Colonic mucosa (tissue), 4 donors: Measurements from ENCODE around the gene FICD. TPM values are rescaled to one million over a fixed set of nuclear protein-coding genes. Genes with fewer than 3 reads are reported as not detected.
A peak's percentile ranks its signal among the peaks of the same experiment; 100 is the strongest.

ENCODE experiments used
- DNase-seq: peaks from one replicate; pipeline ENCODE4 v3.0.0-alpha.2; 2020
- H3K27ac ChIP-seq: fragments of 200-600 bp; one replicate; pipeline ENCODE4 v1.8.0; 2021
- H3K27me3 ChIP-seq: fragments of 200-600 bp; one replicate; pipeline ENCODE4 v1.8.0; 2021
- H3K36me3 ChIP-seq: fragments of 200-600 bp; one replicate; pipeline ENCODE4 v1.8.0; 2021
- H3K4me1 ChIP-seq: fragments of 200-600 bp; one replicate; pipeline ENCODE4 v1.8.0; 2021; ENCODE audit warnings: mild to moderate bottlenecking
- H3K4me3 ChIP-seq: fragments of 200-600 bp; one replicate; pipeline ENCODE4 v1.8.0; 2021
- H3K9ac ChIP-seq, 2 donors: one replicate each; pipeline ENCODE4 v1.7.0; 2013; ENCODE audit warnings: control low read depth in 2 of 2, low read depth in 2 of 2, low read length in 2 of 2
- H3K9me3 ChIP-seq: fragments of 200-600 bp; one replicate; pipeline ENCODE4 v1.8.0; 2021
- intact Hi-C: fragments of 100-400 bp; cut with DNase I; formaldehyde crosslinking; loops from one replicate; pipeline ENCODE4 v1.14.1; 2022
- total RNA-seq, 2 donors: library from RNA; stranded (reverse); fragmentation: NEBNext Ultra II Directional in 1 of 2; extraction: Animal tissue kit (Norgen Biotek cat#: 25700) in 1 of 2; gene quantifications; one replicate each; pipeline ENCODE4 v1.2.1, GENCODE V29; 2021
- TF ChIP-seq, protein P1 (sequence below): fragments of 200-600 bp; IDR thresholded peaks from one replicate; pipeline ENCODE4 v1.8.0; 2022; ENCODE audit warnings: antibody characterized with exemption, mild to moderate bottlenecking
- donor health status: healthy.
- donor health status: DM: no; HTN: no; CAD: no.
- donor health status: DM: no; HTN: no; CAD: no.

FICD gene
- total RNA-seq, 2 donors from 2014 or later, result 3.5 to 6.2 TPM

DNA sequence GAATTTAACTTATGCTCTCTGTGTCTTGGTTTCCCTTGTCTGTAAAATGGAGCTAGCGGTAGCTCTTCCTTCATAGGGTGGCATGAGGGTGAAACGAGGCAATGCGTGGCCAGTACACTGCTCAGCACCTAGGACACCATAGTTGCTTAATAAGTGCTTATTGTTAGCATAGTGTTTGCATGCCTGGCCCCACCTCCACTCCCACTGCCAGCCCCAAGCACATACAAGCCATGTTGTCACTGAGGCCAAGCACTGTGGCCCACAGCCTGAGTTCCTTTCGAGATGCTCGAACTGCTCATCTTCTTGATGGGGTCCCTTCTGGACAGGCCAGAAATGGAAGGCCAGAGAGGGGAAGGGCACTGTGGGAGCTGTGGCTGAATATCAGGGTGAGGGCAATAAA lies 839 bp downstream of the FICD start:
- Histone ChIP-seq H3K27me3 (no peaks in the 10 kb centered on the region), H3K4me3 (peak overlapping the region; percentile 90), H3K9me3 (no peaks in the 10 kb centered on the region), H3K9ac (peak overlapping the region; percentile 81 to 87), H3K36me3 (peaks cover 9% of the 10 kb centered on the region), H3K4me1 (no peaks in the 10 kb centered on the region), H3K27ac (no peak overlapping the region)
- no peak for DNase-seq
- intact Hi-C loops, result no loop called here
- TF ChIP-seq, protein P1, sequence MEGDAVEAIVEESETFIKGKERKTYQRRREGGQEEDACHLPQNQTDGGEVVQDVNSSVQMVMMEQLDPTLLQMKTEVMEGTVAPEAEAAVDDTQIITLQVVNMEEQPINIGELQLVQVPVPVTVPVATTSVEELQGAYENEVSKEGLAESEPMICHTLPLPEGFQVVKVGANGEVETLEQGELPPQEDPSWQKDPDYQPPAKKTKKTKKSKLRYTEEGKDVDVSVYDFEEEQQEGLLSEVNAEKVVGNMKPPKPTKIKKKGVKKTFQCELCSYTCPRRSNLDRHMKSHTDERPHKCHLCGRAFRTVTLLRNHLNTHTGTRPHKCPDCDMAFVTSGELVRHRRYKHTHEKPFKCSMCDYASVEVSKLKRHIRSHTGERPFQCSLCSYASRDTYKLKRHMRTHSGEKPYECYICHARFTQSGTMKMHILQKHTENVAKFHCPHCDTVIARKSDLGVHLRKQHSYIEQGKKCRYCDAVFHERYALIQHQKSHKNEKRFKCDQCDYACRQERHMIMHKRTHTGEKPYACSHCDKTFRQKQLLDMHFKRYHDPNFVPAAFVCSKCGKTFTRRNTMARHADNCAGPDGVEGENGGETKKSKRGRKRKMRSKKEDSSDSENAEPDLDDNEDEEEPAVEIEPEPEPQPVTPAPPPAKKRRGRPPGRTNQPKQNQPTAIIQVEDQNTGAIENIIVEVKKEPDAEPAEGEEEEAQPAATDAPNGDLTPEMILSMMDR, result no peak

DNA sequence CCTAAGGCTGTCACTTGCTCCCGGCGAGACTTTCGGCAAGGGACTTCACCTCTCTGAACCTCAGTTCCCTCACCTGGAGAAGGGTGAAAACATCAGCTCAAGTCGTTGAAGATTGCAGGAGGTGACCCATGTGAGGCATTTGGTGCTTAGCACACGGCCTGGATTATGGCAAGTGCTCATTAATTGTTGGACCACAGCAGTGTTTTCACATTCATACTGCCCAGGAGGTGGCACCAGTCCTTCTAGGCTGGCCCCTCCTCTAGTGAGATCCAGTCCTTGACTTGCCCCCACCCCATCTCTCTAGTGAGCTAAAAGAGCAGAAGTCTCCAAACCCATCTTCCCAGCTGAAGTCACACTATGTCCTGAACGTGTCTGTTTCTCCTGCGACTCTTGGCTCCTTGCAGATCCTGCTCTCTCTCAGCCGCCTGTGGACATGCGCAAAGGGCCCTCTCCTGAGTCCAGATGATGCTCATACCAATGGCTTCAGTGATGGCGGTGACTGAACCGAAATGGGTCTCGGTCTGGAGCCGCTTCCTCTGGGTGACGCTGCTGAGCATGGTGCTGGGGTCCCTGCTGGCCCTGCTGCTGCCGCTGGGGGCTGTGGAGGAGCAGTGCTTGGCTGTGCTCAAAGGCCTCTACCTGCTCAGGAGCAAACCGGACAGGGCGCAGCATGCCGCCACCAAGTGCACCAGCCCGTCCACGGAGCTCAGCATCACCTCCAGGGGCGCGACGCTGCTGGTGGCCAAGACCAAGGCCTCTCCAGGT lies 1.6 kb downstream of the FICD start:
- Histone ChIP-seq H3K36me3 (peaks cover 9% of the 10 kb centered on the region), H3K9me3 (no peaks in the 10 kb centered on the region), H3K27me3 (no peaks in the 10 kb centered on the region), H3K27ac (no peak overlapping the region), H3K4me1 (no peaks in the 10 kb centered on the region), H3K4me3 (no peak overlapping the region), H3K9ac (no peak overlapping the region)
- TF ChIP-seq, protein P1, result no peak
- intact Hi-C loops, result no loop called here
- no peak for DNase-seq

DNA sequence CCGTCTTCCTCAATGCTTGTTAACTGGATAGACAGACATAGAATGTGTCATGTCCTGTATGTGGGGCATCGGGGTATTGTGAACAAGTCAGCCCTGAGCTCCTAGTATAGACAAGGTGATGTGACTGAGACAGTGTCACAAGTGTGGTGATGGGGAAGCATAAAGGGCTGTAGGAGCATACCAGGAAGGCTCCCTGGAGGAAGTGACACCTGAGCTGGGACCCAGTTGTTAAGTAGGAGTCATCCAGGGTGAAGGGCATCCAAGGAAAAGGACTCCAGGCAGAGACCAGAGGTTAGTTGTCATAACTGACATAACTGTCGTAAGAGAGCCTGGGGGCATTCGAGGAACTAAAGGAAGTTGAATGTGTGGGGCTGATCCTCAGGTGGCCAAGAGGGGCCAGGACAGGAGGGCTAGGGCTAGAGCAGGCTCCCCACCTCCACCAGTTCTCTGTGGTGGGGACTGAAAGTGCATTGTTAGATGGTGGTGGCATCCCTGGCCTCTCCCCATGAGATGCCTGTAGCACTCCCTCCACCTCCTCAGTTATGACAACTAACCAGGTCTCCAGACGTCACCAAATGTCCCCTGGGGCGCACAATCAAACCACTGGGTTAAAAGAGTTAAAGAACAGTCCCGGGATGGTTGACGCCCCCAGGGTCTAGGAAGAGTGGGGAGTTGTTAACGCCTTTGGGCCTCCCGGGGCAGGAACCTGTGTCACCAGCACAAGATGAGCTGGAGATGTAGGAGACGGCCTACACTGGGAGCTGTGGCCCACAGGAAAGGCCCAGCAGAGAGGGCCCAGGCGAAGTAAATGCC lies 2.4 kb downstream of the FICD start:
- Histone ChIP-seq H3K9ac (no peak overlapping the region), H3K4me3 (no peak overlapping the region), H3K4me1 (no peaks in the 10 kb centered on the region), H3K9me3 (no peaks in the 10 kb centered on the region), H3K36me3 (peaks cover 13% of the 10 kb centered on the region), H3K27ac (no peak overlapping the region), H3K27me3 (no peaks in the 10 kb centered on the region)
- no peak for DNase-seq
- intact Hi-C loops, result no loop called here
- TF ChIP-seq, protein P1, result no peak

DNA sequence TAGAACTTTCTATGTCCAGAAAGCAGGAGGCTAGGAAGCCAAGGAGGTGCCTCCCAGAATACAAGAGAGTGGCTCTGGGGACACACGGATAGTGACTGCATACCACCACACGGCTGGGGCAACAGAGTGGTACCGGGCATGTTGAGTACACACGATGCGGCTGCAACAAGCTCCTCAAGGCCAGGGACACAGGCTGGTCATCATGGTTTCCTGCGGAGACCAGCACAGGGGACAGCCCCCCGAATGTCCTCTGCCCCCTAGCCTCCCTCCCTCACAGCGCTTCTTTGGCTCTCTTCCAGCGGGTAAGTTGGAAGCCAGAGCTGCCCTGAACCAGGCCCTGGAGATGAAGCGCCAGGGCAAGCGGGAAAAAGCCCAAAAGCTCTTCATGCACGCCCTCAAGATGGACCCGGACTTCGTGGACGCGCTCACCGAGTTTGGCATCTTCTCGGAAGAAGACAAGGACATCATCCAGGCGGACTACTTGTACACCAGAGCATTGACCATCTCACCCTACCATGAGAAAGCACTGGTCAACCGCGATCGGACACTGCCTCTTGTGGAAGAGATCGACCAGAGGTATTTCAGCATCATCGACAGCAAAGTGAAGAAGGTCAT lies 3.1 kb downstream of the FICD start:
- Histone ChIP-seq H3K27me3 (no peaks in the 10 kb centered on the region), H3K36me3 (peaks cover 14% of the 10 kb centered on the region), H3K27ac (no peak overlapping the region), H3K4me3 (no peak overlapping the region), H3K9ac (no peak overlapping the region), H3K4me1 (no peaks in the 10 kb centered on the region), H3K9me3 (no peaks in the 10 kb centered on the region)
- TF ChIP-seq, protein P1, result no peak
- no peak for DNase-seq
- intact Hi-C loops, result no loop called here

DNA sequence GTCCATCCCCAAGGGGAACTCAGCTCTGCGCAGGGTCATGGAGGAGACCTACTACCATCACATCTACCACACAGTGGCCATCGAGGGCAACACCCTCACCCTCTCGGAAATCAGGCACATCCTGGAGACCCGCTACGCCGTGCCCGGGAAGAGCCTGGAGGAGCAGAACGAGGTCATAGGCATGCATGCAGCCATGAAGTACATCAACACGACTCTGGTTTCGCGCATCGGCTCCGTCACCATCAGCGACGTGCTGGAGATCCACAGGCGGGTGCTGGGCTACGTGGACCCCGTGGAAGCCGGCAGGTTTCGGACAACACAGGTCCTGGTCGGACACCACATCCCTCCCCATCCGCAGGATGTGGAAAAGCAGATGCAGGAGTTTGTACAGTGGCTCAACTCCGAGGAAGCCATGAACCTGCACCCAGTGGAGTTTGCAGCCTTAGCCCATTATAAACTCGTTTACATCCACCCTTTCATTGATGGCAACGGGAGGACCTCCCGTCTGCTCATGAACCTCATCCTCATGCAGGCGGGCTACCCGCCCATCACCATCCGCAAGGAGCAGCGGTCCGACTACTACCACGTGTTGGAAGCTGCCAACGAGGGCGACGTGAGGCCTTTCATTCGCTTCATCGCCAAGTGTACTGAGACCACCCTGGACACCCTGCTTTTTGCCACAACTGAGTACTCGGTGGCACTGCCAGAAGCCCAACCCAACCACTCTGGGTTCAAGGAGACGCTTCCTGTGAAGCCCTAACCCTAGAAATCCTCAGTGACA lies 3.8 kb downstream of the FICD start:
- no peak for DNase-seq
- H3K9me3 ChIP-seq, result no peaks in the 10 kb centered on the region
- intact Hi-C loops, result no loop called here
- no peak overlapping the region for H3K9ac ChIP-seq
- H3K4me3 ChIP-seq, result no peak overlapping the region
- H3K27ac ChIP-seq, result no peak overlapping the region
- no peaks in the 10 kb centered on the region for H3K27me3 ChIP-seq
- peaks cover 21% of the 10 kb centered on the region for H3K36me3 ChIP-seq
- TF ChIP-seq, protein P1, result no peak
- no peaks in the 10 kb centered on the region for H3K4me1 ChIP-seq
